HepG2 (cell line): ENCODE results near the gene PIK3R1. TPM values are rescaled to one million over a fixed set of nuclear protein-coding genes. Genes with fewer than 3 reads are reported as not detected.

ENCODE experiments used
- ATAC-seq: fragments of 200-7000 bp; cut with Tn5 transposase; 3 replicates; pipeline ENCODE4 v1.9.1; 2020; ENCODE audit warnings: mild to moderate bottlenecking, moderate library complexity
- BruUV-seq: library from RNA; stranded (reverse); fragments of 400-500 nt; replicated peaks from 2 replicates; lab custom pipeline; 2021; lab: Mats Ljungman, UMichigan
- CTCF ChIA-PET: fragments of 300-600 bp; formaldehyde crosslinking; extraction: SDS; loops from one replicate; lab custom pipeline; 2021; ENCODE audit warnings: low total read pairs, inconsistent platforms, low intra/inter-chr PET ratio; lab: Yijun Ruan, JAX
- POLR2A ChIA-PET: fragments of 350-600 bp; sonication (Branson Sonifier 250); formaldehyde crosslinking; loops from one replicate; lab custom pipeline; 2020; ENCODE audit warnings: antibody characterized with exemption, inconsistent platforms; lab: Yijun Ruan, JAX
- DNase-seq: peaks from one replicate; pipeline ENCODE4 v3.0.0-alpha.2; 2015; ENCODE audit warnings: low spot score
- FAIRE-seq: peaks from 3 replicates; lab custom pipeline; 2011; peaks lifted over from hg19 to GRCh38; lab: Jason Lieb, UNC
- H2AFZ ChIP-seq: one replicate; pipeline ENCODE4 v1.6.1; 2011; ENCODE audit warnings: low read length, inconsistent platforms
- H3K27ac ChIP-seq: fragments of 300-600 bp; 3 replicates; pipeline ENCODE4 v1.8.0; 2011; ENCODE audit warnings: mixed run types, mild to moderate bottlenecking, mixed read lengths, low read length, inconsistent platforms; ENCODE audit not compliant: insufficient read depth; ENCODE audit errors: extremely low read length
- H3K27me3 ChIP-seq, 2 experiments: fragments of 200-600 bp in 1 of 2; 2 replicates in 1 of 2; 3 replicates in 1 of 2; pipeline versions ENCODE4 v1.6.0 to v1.8.0; 2011; ENCODE audit warnings: low read length in 2 of 2, mild to moderate bottlenecking in 2 of 2, moderate library complexity in 2 of 2, inconsistent platforms in 1 of 2; ENCODE audit not compliant: insufficient read depth in 2 of 2, control insufficient read depth in 1 of 2
- H3K36me3 ChIP-seq, 2 experiments: fragments of 200-600 bp in 1 of 2; replicated peaks in 1 of 2; 2 replicates in 1 of 2; 3 replicates in 1 of 2; pipeline versions ENCODE4 v1.5.1 to v1.8.0; 2011; ENCODE audit warnings: low read length in 2 of 2, inconsistent platforms in 1 of 2; ENCODE audit not compliant: insufficient read depth in 2 of 2, control insufficient read depth in 1 of 2
- H3K4me1 ChIP-seq: 2 replicates; pipeline ENCODE4 v1.5.1; 2012; ENCODE audit warnings: low read length, inconsistent platforms; ENCODE audit not compliant: insufficient read depth
- H3K4me2 ChIP-seq: 2 replicates; pipeline ENCODE4 v1.6.0; 2011; ENCODE audit warnings: low read depth, low read length, inconsistent platforms
- H3K4me3 ChIP-seq, 3 experiments: fragments of 200-600 bp in 1 of 3; sonication (generic), shearing (Covaris generic) in 1 of 3; replicated peaks in 1 of 3; 2 replicates each; pipeline ENCODE4 v1.5.1; 2011 to 2016; ENCODE audit warnings: low read length in 3 of 3, inconsistent platforms in 2 of 3, low read depth in 2 of 3, mild to moderate bottlenecking in 2 of 3, control low read depth in 1 of 3, mixed read lengths in 1 of 3; ENCODE audit not compliant: insufficient read depth in 1 of 3
- H3K79me2 ChIP-seq: one replicate; pipeline ENCODE4 v1.6.1; 2011; ENCODE audit warnings: low read length, inconsistent platforms; ENCODE audit not compliant: insufficient read depth
- H3K9ac ChIP-seq: 2 replicates; pipeline ENCODE4 v1.6.0; 2011; ENCODE audit warnings: mild to moderate bottlenecking, low read depth, low read length, inconsistent platforms; ENCODE audit not compliant: insufficient read depth
- H3K9me3 ChIP-seq: 2 replicates; pipeline ENCODE4 v1.5.1; 2012; ENCODE audit warnings: mild to moderate bottlenecking, low read length
- H4K20me1 ChIP-seq: 2 replicates; pipeline ENCODE4 v1.6.0; 2011; ENCODE audit warnings: inconsistent platforms, mild to moderate bottlenecking, low read length, moderate library complexity; ENCODE audit not compliant: insufficient read depth
- ARHGAP35 ChIP-seq: sonication (generic); formaldehyde crosslinking; IDR thresholded peaks from 2 replicates; pipeline ENCODE4 v1.9.0; 2022; ENCODE audit warnings: mild to moderate bottlenecking, inconsistent platforms, moderate library complexity, missing genetic modification reagents, borderline replicate concordance
- ATM ChIP-seq: fragments of 450-650 bp; IDR thresholded peaks from 2 replicates; pipeline ENCODE4 v1.7.1; 2017; ENCODE audit warnings: mild to moderate bottlenecking, borderline replicate concordance
- BCL6 ChIP-seq: IDR thresholded peaks from 2 replicates; pipeline ENCODE4 v1.6.1; 2016; ENCODE audit warnings: missing genetic modification reagents, missing compliant biosample characterization
- HOXA3 ChIP-seq: sonication (generic); formaldehyde crosslinking; IDR thresholded peaks from 2 replicates; pipeline ENCODE4 v1.5.0; 2020; ENCODE audit warnings: missing genetic modification reagents
- HOXA5 ChIP-seq: sonication (generic); formaldehyde crosslinking; IDR thresholded peaks from 2 replicates; pipeline ENCODE4 v1.4.0; 2020; ENCODE audit warnings: missing genetic modification reagents
- ISL2 ChIP-seq: sonication (generic); formaldehyde crosslinking; IDR thresholded peaks from 2 replicates; pipeline ENCODE4 v1.5.0; 2020; ENCODE audit warnings: missing genetic modification reagents
- NCOA1 ChIP-seq: sonication (generic); formaldehyde crosslinking; IDR thresholded peaks from 2 replicates; pipeline ENCODE4 v1.9.0; 2021; ENCODE audit warnings: missing genetic modification reagents
- NONO ChIP-seq, 2 experiments: fragments of 450-650 bp in 1 of 2; sonication (generic) in 1 of 2; formaldehyde crosslinking in 1 of 2; IDR thresholded peaks in 1 of 2; conservative IDR thresholded peaks in 1 of 2; 2 replicates each; pipeline versions ENCODE4 v1.6.1 to v1.8.0; 2017 to 2022; ENCODE audit warnings: mild to moderate bottlenecking in 1 of 2, missing genetic modification reagents in 1 of 2, moderate library complexity in 1 of 2
- REXO4 ChIP-seq: sonication (generic); formaldehyde crosslinking; IDR thresholded peaks from 2 replicates; pipeline ENCODE4 v1.8.0; 2022; ENCODE audit warnings: missing genetic modification reagents, mild to moderate bottlenecking, borderline replicate concordance
- SIN3B ChIP-seq: fragments of 150-350 bp; IDR thresholded peaks from 2 replicates; pipeline ENCODE4 v1.6.1; 2014; ENCODE audit warnings: low read length
- ZBTB1 ChIP-seq: sonication (generic); formaldehyde crosslinking; IDR thresholded peaks from 2 replicates; pipeline ENCODE4 v1.4.0; 2020; ENCODE audit warnings: missing genetic modification reagents, borderline replicate concordance
- ZFAT ChIP-seq: sonication (generic); formaldehyde crosslinking; conservative IDR thresholded peaks from 2 replicates; pipeline ENCODE4 v1.8.1; 2023; ENCODE audit warnings: missing genetic modification reagents, inconsistent platforms
- ZNF17 ChIP-seq: sonication (generic); formaldehyde crosslinking; IDR thresholded peaks from 2 replicates; pipeline ENCODE4 v1.5.0; 2020; ENCODE audit warnings: mild to moderate bottlenecking, missing genetic modification reagents
- ZNF354B ChIP-seq: sonication (generic); formaldehyde crosslinking; IDR thresholded peaks from 2 replicates; pipeline ENCODE4 v1.8.0; 2022; ENCODE audit warnings: mild to moderate bottlenecking, missing genetic modification reagents
- ZNF598 ChIP-seq: sonication (generic); formaldehyde crosslinking; IDR thresholded peaks from 2 replicates; pipeline ENCODE4 v1.5.1; 2020; ENCODE audit warnings: mild to moderate bottlenecking, missing genetic modification reagents, borderline replicate concordance
- ZNF672 ChIP-seq: sonication (generic); formaldehyde crosslinking; IDR thresholded peaks from 2 replicates; pipeline ENCODE4 v1.8.1; 2022; ENCODE audit warnings: missing genetic modification reagents
- WGBS: methylation state at CpG from one replicate; pipeline ENCODE4 v1.1.6; 2017; ENCODE audit warnings: low lambda C conversion rate; 5-methylcytosine and 5-hydroxymethylcytosine counted together
- in situ Hi-C: cut with HindIII; loops from 2 replicates; pipeline ENCODE4 v1.10.0; 2017; ENCODE audit warnings: low pct_unique_long_range_greater_than_20kb; ENCODE audit not compliant: extremely low pct_ligation_motif_present
- intact Hi-C: fragments of 100-400 bp; cut with micrococcal nuclease; formaldehyde crosslinking; loops from one replicate; pipeline ENCODE4 v1.10.0; 2022; ENCODE audit not compliant: unreplicated experiment
- polyA plus RNA-seq, 8 experiments: library from polyadenylated mRNA; depleted of rRNA in 3 of 8; stranded (reverse) in 7 of 8; unstranded in 1 of 8; fragments of >200 nt; fragmentation: Illumina TruSeq in 4 of 8; extraction: Trizol in 4 of 8; gene quantifications; 2 replicates each; pipeline versions ENCODE4 v1.2.1 to v1.2.3, GENCODE V29; 2011 to 2016; ENCODE audit warnings: low read depth in 4 of 8, missing spikeins in 1 of 8, mixed read lengths in 1 of 8; ENCODE audit not compliant: insufficient read depth in 1 of 8
- total RNA-seq, 5 experiments: library from RNA; depleted of rRNA; stranded (reverse); fragments of >200 nt; fragmentation: Illumina TruSeq; extraction: Trizol; gene quantifications; 2 replicates each; pipeline ENCODE4 v1.2.3, GENCODE V29; 2016; ENCODE audit warnings: low read depth in 1 of 5
- TF ChIP-seq, protein P1 (sequence below): sonication (generic); formaldehyde crosslinking; IDR thresholded peaks from 2 replicates; pipeline ENCODE4 v1.5.0; 2020; ENCODE audit warnings: mild to moderate bottlenecking, missing genetic modification reagents, moderate library complexity
- TF ChIP-seq, protein P2 (sequence below): IDR thresholded peaks from 2 replicates; pipeline ENCODE4 v1.6.1; 2018; ENCODE audit warnings: missing genetic modification reagents
- TF ChIP-seq, protein P3 (sequence below): IDR thresholded peaks from 2 replicates; pipeline ENCODE4 v1.6.1; 2016; ENCODE audit warnings: low read depth
- TF ChIP-seq, protein P4 (sequence below): sonication (generic); formaldehyde crosslinking; IDR thresholded peaks from 2 replicates; pipeline ENCODE4 v1.9.0; 2022; ENCODE audit warnings: low read depth, missing genetic modification reagents

The PIK3R1 gene
- total and polyA plus RNA-seq, 2 of the 13 experiments (the other 11 are each of a cell fraction or from before 2014, with no cell fraction given): 8.4 to 21.3 TPM

DNA sequence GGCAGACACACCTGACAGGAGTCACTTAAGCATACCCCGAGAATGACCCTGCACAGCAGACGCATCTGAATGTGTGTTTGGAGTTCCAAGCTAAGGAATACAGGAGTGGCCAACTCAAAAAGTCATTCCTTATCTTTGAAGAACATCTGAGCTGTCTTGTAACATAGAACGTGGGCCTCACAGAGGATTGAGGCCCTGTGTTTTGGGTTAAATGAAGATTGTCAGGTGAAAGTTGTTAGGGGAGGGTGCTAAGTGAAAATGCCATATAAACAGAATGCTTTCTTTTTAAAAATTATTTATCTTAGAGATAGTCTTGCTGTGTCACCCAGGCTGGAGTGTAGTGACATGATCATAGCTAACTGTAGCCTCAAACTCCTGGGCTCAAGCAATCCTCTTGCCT is 100.9 kb downstream of the PIK3R1 start (continued):
- TF ChIP-seq ZNF598 (CRISPR knock-in tag): no peak
- TF ChIP-seq BCL6 (CRISPR knock-in tag): no peak
- no peak for TF ChIP-seq HOXA3 (CRISPR knock-in tag)
- TF ChIP-seq NCOA1 (CRISPR knock-in tag): no peak
- TF ChIP-seq NONO (IDR thresholded peaks at IDR 0.05): no peak
- no peak for TF ChIP-seq NONO (CRISPR knock-in tag; conservative IDR thresholded peaks at IDR 0.05)
- TF ChIP-seq ZNF672 (CRISPR knock-in tag): no peak
- no peak for TF ChIP-seq HOXA5 (CRISPR knock-in tag)

DNA sequence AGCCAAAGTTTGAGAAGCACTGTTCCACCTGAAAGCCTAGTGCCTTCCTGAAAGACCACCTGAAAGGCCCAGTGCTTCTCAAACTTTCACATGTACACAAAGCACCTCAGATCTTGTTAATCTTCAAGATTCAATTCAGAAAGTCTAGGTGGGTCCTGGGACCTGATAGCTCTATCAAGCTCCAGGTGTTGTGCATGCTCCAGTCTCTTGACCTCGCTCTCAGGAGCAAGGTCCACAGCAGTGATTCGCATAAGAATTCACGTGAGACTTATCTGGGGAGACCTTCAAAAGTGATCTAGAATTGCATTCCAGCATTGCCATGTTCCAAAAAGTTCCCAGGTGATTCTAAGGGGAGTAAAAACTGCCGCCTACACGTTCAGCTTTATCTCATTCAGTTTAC is 102.1 kb downstream of the PIK3R1 start:
- H3K36me3 ChIP-seq: no peaks in the 10 kb centered on the region
- H3K27me3 ChIP-seq: no peaks in the 10 kb centered on the region
- no peak overlapping the region for H3K27ac ChIP-seq
- in situ Hi-C loops: no loop called here
- no peak overlapping the region for H3K9ac ChIP-seq
- DNase-seq (no peak), FAIRE-seq (no peak), ATAC-seq (no peak)
- TF ChIP-seq ISL2 (CRISPR knock-in tag): no peak
- TF ChIP-seq SIN3B: no peak
- no peak for TF ChIP-seq ATM
- no peak for TF ChIP-seq ZBTB1 (CRISPR knock-in tag)
- TF ChIP-seq, protein P1, sequence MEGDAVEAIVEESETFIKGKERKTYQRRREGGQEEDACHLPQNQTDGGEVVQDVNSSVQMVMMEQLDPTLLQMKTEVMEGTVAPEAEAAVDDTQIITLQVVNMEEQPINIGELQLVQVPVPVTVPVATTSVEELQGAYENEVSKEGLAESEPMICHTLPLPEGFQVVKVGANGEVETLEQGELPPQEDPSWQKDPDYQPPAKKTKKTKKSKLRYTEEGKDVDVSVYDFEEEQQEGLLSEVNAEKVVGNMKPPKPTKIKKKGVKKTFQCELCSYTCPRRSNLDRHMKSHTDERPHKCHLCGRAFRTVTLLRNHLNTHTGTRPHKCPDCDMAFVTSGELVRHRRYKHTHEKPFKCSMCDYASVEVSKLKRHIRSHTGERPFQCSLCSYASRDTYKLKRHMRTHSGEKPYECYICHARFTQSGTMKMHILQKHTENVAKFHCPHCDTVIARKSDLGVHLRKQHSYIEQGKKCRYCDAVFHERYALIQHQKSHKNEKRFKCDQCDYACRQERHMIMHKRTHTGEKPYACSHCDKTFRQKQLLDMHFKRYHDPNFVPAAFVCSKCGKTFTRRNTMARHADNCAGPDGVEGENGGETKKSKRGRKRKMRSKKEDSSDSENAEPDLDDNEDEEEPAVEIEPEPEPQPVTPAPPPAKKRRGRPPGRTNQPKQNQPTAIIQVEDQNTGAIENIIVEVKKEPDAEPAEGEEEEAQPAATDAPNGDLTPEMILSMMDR: no peak
- TF ChIP-seq ZNF354B (CRISPR knock-in tag): no peak
- TF ChIP-seq, protein P2, sequence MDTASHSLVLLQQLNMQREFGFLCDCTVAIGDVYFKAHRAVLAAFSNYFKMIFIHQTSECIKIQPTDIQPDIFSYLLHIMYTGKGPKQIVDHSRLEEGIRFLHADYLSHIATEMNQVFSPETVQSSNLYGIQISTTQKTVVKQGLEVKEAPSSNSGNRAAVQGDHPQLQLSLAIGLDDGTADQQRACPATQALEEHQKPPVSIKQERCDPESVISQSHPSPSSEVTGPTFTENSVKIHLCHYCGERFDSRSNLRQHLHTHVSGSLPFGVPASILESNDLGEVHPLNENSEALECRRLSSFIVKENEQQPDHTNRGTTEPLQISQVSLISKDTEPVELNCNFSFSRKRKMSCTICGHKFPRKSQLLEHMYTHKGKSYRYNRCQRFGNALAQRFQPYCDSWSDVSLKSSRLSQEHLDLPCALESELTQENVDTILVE (CRISPR knock-in tag): no peak
- no peak for TF ChIP-seq REXO4 (CRISPR knock-in tag)
- TF ChIP-seq ZNF17 (CRISPR knock-in tag): no peak
- TF ChIP-seq, protein P3, sequence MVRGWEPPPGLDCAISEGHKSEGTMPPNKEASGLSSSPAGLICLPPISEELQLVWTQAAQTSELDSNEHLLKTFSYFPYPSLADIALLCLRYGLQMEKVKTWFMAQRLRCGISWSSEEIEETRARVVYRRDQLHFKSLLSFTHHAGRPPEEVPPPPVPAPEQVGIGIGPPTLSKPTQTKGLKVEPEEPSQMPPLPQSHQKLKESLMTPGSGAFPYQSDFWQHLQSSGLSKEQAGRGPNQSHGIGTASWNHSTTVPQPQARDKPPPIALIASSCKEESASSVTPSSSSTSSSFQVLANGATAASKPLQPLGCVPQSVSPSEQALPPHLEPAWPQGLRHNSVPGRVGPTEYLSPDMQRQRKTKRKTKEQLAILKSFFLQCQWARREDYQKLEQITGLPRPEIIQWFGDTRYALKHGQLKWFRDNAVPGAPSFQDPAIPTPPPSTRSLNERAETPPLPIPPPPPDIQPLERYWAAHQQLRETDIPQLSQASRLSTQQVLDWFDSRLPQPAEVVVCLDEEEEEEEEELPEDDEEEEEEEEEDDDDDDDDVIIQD (CRISPR knock-in tag): no peak
- TF ChIP-seq ARHGAP35: no peak
- TF ChIP-seq, protein P4, sequence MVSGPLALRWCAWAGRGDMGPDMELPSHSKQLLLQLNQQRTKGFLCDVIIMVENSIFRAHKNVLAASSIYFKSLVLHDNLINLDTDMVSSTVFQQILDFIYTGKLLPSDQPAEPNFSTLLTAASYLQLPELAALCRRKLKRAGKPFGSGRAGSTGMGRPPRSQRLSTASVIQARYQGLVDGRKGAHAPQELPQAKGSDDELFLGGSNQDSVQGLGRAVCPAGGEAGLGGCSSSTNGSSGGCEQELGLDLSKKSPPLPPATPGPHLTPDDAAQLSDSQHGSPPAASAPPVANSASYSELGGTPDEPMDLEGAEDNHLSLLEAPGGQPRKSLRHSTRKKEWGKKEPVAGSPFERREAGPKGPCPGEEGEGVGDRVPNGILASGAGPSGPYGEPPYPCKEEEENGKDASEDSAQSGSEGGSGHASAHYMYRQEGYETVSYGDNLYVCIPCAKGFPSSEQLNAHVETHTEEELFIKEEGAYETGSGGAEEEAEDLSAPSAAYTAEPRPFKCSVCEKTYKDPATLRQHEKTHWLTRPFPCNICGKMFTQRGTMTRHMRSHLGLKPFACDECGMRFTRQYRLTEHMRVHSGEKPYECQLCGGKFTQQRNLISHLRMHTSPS (CRISPR knock-in tag): no peak
- TF ChIP-seq ZFAT (CRISPR knock-in tag): no peak
- H3K4me2 ChIP-seq: no peak overlapping the region
- H3K4me3 ChIP-seq: no peak overlapping the region
- intact Hi-C loops: no loop called here
- H2AFZ ChIP-seq: no peak overlapping the region
- no peaks in the 10 kb centered on the region for H3K9me3 ChIP-seq
- POLR2A ChIA-PET: no interaction called here
- no peaks in the 10 kb centered on the region for H3K79me2 ChIP-seq
- peaks cover 20% of the 10 kb centered on the region for H3K4me1 ChIP-seq
- WGBS: 33% methylated on average over 5 of the region's 5 CpGs
- no peaks in the 10 kb centered on the region for H4K20me1 ChIP-seq
- CTCF ChIA-PET: no interaction called here
- no TSS peak for BruUV-seq
